K562 (cell line): ENCODE results near the gene SCNN1A. TPM values are rescaled to one million over a fixed set of nuclear protein-coding genes. Genes with fewer than 3 reads are reported as not detected.
A peak's percentile ranks its signal among the peaks of the same experiment; 100 is the strongest.

Source experiments
- DPF2 ChIP-seq: fragments of 450-650 bp; IDR thresholded peaks from 2 replicates; pipeline ENCODE4 v1.6.1; 2016
- E2F3 ChIP-seq: fragments of 250-450 bp; sonication (Bioruptor Pico); IDR thresholded peaks from 2 replicates; pipeline ENCODE4 v1.4.0; 2020; ENCODE audit warnings: mild to moderate bottlenecking
- ELF2 ChIP-seq: fragments of 250-450 bp; sonication (Bioruptor Pico); IDR thresholded peaks from 2 replicates; pipeline ENCODE4 v1.5.0; 2021; ENCODE audit warnings: mild to moderate bottlenecking
- FOXA1 ChIP-seq: fragments of 450-650 bp; IDR thresholded peaks from 2 replicates; pipeline ENCODE4 v1.6.1; 2016; ENCODE audit warnings: mild to moderate bottlenecking, borderline replicate concordance
- FOXK1 ChIP-seq: sonication (generic); formaldehyde crosslinking; IDR thresholded peaks from 2 replicates; pipeline ENCODE4 v1.8.0; 2022; ENCODE audit warnings: missing genetic modification reagents, mild to moderate bottlenecking, borderline replicate concordance
- HDAC2 ChIP-seq: fragments of 450-650 bp; IDR thresholded peaks from 2 replicates; pipeline ENCODE4 v1.6.1; 2016; ENCODE audit warnings: mild to moderate bottlenecking
- KDM5B ChIP-seq: fragments of 200-600 bp; sonication (generic); IDR thresholded peaks from 2 replicates; pipeline ENCODE4 v1.6.1; 2012; ENCODE audit warnings: low read depth, mild to moderate bottlenecking, moderate library complexity, low read length, control low read depth, inconsistent platforms; ENCODE audit not compliant: insufficient replicate concordance
- KLF10 ChIP-seq: fragments of 250-450 bp; sonication (Bioruptor Pico); IDR thresholded peaks from 2 replicates; pipeline ENCODE4 v1.6.1; 2021; ENCODE audit warnings: matching md5 sums
- NFE2 ChIP-seq: IDR thresholded peaks from 2 replicates; pipeline ENCODE4 v1.6.1; 2014; ENCODE audit warnings: antibody characterized with exemption, low read depth
- NR2C2 ChIP-seq, 2 experiments: fragments of 200-800 bp in 1 of 2; sonication (Bioruptor generic) in 1 of 2; sonication (generic) in 1 of 2; formaldehyde crosslinking in 1 of 2; IDR thresholded peaks; 2 replicates each; pipeline versions ENCODE4 v1.6.1 to v1.8.0; 2016 to 2022; ENCODE audit warnings: mild to moderate bottlenecking in 1 of 2, missing compliant biosample characterization in 1 of 2, missing genetic modification characterization in 1 of 2, missing genetic modification reagents in 1 of 2
- PHF20 ChIP-seq: fragments of 450-650 bp; IDR thresholded peaks from 2 replicates; pipeline ENCODE4 v1.6.1; 2018; ENCODE audit not compliant: partially characterized antibody
- PRMT5 ChIP-seq: sonication (generic); formaldehyde crosslinking; IDR thresholded peaks from 2 replicates; pipeline ENCODE4 v1.5.0; 2020; ENCODE audit warnings: missing genetic modification reagents
- RBM14 ChIP-seq: fragments of 200-400 bp; formaldehyde crosslinking; IDR thresholded peaks from 2 replicates; pipeline ENCODE4 v1.6.1; 2018; ENCODE audit warnings: low read depth, mild to moderate bottlenecking, low read length, moderate library complexity, borderline replicate concordance; ENCODE audit not compliant: insufficient read depth
- SIN3A ChIP-seq, 2 experiments: fragments of 150-350 bp in 1 of 2; IDR thresholded peaks; 2 replicates each; pipeline ENCODE4 v1.6.1; 2011 to 2016; ENCODE audit warnings: borderline replicate concordance in 2 of 2, low read depth in 2 of 2, low read length in 2 of 2, mild to moderate bottlenecking in 2 of 2, moderate library complexity in 2 of 2; ENCODE audit not compliant: control insufficient read depth in 1 of 2
- SIN3B ChIP-seq: fragments of 450-650 bp; IDR thresholded peaks from 2 replicates; pipeline ENCODE4 v1.6.1; 2017; ENCODE audit warnings: low read depth, mild to moderate bottlenecking, moderate library complexity
- SMAD3 ChIP-seq: fragments of 450-650 bp; formaldehyde crosslinking; conservative IDR thresholded peaks from 2 replicates; pipeline ENCODE4 v1.4.0; 2020; ENCODE audit warnings: mild to moderate bottlenecking
- SUPT5H ChIP-seq: fragments of 450-650 bp; IDR thresholded peaks from 2 replicates; pipeline ENCODE4 v1.6.1; 2016
- TAF9B ChIP-seq: fragments of 450-650 bp; IDR thresholded peaks from 2 replicates; pipeline ENCODE4 v1.6.1; 2018; ENCODE audit warnings: mild to moderate bottlenecking; ENCODE audit not compliant: partially characterized antibody
- TBP ChIP-seq: optimal IDR thresholded peaks from 2 replicates; pipeline ENCODE3; 2011; ENCODE audit warnings: low read depth, low read length, improper control_type of control experiment
- TCF15 ChIP-seq: fragments of 250-450 bp; sonication (Bioruptor Pico); IDR thresholded peaks from 2 replicates; pipeline ENCODE4 v1.8.0; 2022; ENCODE audit warnings: moderate library complexity, mild to moderate bottlenecking, inconsistent platforms
- ZNF124 ChIP-seq: sonication (generic); formaldehyde crosslinking; IDR thresholded peaks from 2 replicates; pipeline ENCODE4 v1.8.1; 2022; ENCODE audit warnings: missing genetic modification reagents
- ZNF175 ChIP-seq: fragments of 200-800 bp; sonication (Bioruptor generic); IDR thresholded peaks from 2 replicates; pipeline ENCODE4 v1.6.1; 2016; ENCODE audit warnings: low read depth, mild to moderate bottlenecking, missing genetic modification characterization, missing compliant biosample characterization
- ZNF212 ChIP-seq: fragments of 450-650 bp; formaldehyde crosslinking; IDR thresholded peaks from 2 replicates; pipeline ENCODE4 v1.4.0; 2020; ENCODE audit warnings: mild to moderate bottlenecking
- ZNF311 ChIP-seq: fragments of 250-450 bp; sonication (Bioruptor Pico); IDR thresholded peaks from 2 replicates; pipeline ENCODE4 v1.4.0; 2020; ENCODE audit warnings: mild to moderate bottlenecking, moderate library complexity
- ZNF707 ChIP-seq: fragments of 250-450 bp; sonication (Bioruptor Pico); conservative IDR thresholded peaks from 2 replicates; pipeline ENCODE4 v1.8.0; 2022; ENCODE audit warnings: inconsistent platforms, mild to moderate bottlenecking, moderate library complexity
- polyA plus RNA-seq, 8 experiments: library from polyadenylated mRNA; depleted of rRNA in 4 of 8; stranded (reverse) in 5 of 8; unstranded in 3 of 8; fragments of >200 nt; fragmentation: Nextera tagmentation in 2 of 8; fragmentation: Illumina TruSeq in 1 of 8; extraction: Ambion mirVana in 2 of 8; extraction: Trizol in 1 of 8; gene quantifications; 2 replicates each; pipeline versions ENCODE4 v1.2.1 to v1.2.3, GENCODE V29; 2011 to 2014; ENCODE audit warnings: inconsistent platforms in 1 of 8, missing spikeins in 1 of 8
- total RNA-seq, 7 experiments: library from RNA; depleted of rRNA in 6 of 7; stranded (reverse); fragments of >200 nt in 6 of 7; fragmentation: Illumina TruSeq in 2 of 7; extraction: Trizol in 2 of 7; gene quantifications; 2 replicates each; pipeline versions ENCODE4 v1.2.1 to v1.2.3, GENCODE V29; 2011 to 2021; ENCODE audit warnings: low replicate concordance in 1 of 7
- TF ChIP-seq, protein P1 (sequence below): fragments of 250-450 bp; sonication (Bioruptor Pico); IDR thresholded peaks from 2 replicates; pipeline ENCODE4 v1.6.1; 2021; ENCODE audit warnings: mild to moderate bottlenecking
- TF ChIP-seq, protein P2 (sequence below): sonication (generic); formaldehyde crosslinking; IDR thresholded peaks from 2 replicates; pipeline ENCODE4 v1.9.0; 2022; ENCODE audit warnings: mild to moderate bottlenecking, missing genetic modification reagents
- TF ChIP-seq, protein P3 (sequence below): fragments of 450-650 bp; formaldehyde crosslinking; IDR thresholded peaks from 2 replicates; pipeline ENCODE4 v1.4.0; 2020; ENCODE audit warnings: mild to moderate bottlenecking, moderate library complexity

SCNN1A gene
- total and polyA plus RNA-seq, 9 of the 15 experiments (the other 6 are each of a cell fraction or from before 2014, with no cell fraction given), result 0.15 to 0.49 (median 0.32) TPM; not detected in 5

DNA sequence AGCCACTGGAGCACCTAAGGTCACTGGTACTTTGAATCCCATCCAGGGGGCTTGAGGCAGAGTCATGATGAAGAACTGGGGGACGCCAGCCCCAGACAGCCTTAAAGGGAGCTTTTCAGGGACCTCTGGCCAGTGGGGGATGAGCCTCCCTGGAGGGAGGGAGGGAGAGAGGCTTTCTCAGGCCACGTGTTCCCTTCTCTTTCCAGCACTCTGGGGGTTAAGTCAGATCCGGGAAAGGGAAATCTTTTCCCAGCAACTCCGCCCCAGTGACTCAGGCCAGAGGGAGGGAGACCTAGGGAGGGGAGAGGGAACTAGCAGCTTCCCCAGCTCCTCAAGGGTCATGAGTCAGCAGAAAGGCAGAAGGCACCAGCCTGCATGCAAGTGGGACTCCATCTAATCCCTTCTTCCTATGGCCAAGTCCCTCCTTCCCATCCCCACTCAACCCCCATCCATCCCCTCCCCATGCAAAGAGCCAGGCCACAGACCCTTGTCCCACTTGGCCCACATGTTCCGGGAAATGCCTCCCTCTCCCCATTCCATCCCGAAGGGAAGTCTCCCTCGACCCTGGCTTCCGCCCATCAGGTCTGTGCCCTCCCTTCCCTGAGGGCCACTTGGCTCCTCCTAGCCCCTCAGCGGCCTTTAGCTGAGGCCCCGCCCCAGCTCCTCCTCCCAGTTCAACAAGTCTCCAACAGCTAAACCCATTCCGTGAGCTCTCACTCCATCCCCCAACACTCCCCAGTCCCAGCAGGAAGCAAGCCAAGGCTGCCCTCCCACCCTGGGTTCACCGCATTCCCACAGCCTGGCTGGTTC lies 39.1 kb downstream of the SCNN1A start (continued):
- TF ChIP-seq NR2C2 (CRISPR knock-in tag; IDR thresholded peaks at IDR 0.05) (no peak), NR2C2 (tag; IDR thresholded peaks at IDR 0.05) (peak; percentile 62), SIN3B (no peak), HDAC2 (peak; percentile 71; the same call in 1 of the 2 replicates), E2F3 (CRISPR knock-in tag) (peak; percentile 61), KDM5B (peak; percentile 13), NFE2 (peak; percentile 98), SUPT5H (peak; percentile 76), RBM14 (no peak), ZNF707 (CRISPR knock-in tag) (no peak), SIN3A (IDR thresholded peaks at IDR 0.05; ENCODE audit: borderline replicate concordance in 2 of 2, control insufficient read depth in 1 of 2, low read depth in 2 of 2, low read length in 2 of 2) (peak in 1 of 2 experiments; percentile 66; a peak in 1 of 4 replicates), FOXA1 (no peak), ELF2 (CRISPR knock-in tag) (no peak), ZNF124 (no peak), FOXK1 (no peak), PRMT5 (no peak), ZNF175 (CRISPR knock-in tag) (no peak; the same call in 1 of the 2 replicates), ZNF212 (CRISPR knock-in tag) (no peak), TBP (peak; percentile 62), PHF20 (peak; percentile 10), TCF15 (no peak), DPF2 (peak; percentile 77; the same call in 1 of the 2 replicates), TAF9B (peak; percentile 62), SMAD3 (CRISPR knock-in tag) (no peak), ZNF311 (CRISPR knock-in tag) (no peak), KLF10 (CRISPR knock-in tag) (no peak)
- TF ChIP-seq, protein P1, sequence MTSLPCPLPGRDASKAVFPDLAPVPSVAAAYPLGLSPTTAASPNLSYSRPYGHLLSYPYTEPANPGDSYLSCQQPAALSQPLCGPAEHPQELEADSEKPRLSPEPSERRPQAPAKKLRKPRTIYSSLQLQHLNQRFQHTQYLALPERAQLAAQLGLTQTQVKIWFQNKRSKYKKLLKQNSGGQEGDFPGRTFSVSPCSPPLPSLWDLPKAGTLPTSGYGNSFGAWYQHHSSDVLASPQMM (CRISPR knock-in tag), result no peak
- TF ChIP-seq, protein P2, sequence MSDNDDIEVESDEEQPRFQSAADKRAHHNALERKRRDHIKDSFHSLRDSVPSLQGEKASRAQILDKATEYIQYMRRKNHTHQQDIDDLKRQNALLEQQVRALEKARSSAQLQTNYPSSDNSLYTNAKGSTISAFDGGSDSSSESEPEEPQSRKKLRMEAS (CRISPR knock-in tag), result peak; percentile 87
- TF ChIP-seq, protein P3, sequence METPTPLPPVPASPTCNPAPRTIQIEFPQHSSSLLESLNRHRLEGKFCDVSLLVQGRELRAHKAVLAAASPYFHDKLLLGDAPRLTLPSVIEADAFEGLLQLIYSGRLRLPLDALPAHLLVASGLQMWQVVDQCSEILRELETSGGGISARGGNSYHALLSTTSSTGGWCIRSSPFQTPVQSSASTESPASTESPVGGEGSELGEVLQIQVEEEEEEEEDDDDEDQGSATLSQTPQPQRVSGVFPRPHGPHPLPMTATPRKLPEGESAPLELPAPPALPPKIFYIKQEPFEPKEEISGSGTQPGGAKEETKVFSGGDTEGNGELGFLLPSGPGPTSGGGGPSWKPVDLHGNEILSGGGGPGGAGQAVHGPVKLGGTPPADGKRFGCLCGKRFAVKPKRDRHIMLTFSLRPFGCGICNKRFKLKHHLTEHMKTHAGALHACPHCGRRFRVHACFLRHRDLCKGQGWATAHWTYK, result no peak
